Measurements from ENCODE around the gene TRMT1.
A peak's percentile ranks its signal among the peaks of the same experiment; 100 is the strongest.

TRMT1 gene

DNA sequence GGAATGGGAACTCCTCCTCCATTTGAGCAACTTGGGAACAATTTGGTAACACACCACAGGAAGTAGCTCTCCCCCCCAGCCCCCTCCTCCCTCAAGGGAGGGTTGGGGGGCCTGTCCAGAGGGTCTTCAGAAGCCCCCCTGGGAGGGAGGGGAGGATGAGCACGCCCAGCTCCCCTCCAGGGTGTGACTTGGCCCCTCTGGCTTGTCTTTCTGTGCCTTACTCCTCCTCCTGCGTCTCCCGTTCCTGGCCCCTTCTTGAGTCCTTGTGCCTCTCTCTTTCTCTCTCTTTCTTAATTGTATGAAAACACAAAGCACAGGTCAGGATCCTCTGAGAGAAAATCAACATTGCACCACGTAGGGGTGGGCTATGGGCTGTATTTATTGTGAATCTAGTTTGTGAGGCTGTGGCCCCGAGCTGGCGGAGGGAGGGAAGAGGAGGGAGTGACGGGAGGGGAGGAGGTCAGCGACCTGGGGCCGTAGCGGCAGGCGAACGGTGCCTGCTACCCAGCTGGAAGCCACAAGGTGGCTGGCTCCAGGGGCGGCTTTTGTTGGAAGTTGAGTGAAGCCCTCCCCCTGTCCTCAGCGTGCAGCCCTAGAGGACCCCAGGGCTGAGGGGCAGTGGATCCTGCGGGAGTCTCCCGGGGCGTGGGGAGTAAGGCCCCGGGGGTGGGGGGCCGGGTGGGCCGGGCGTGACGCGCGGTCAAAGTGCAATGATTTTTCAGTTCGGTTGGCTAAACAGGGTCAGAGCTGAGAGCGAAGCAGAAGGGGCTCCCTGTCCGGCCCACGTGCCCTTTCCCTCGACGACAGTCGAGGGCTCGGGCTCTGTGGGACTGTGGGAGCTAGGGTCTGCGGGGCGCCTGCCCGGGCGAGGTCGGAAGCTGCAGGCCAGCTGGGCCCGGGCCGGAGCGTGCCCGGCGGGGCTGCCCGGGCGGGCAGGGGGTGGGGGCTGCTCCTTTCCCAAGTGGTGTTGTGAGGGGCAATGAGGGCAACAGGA is 20.3 kb downstream of the TRMT1 start:
- no peaks in the 10 kb centered on the region for H3K27me3 ChIP-seq (ENCODE audit: insufficient read depth, poor library complexity, severe bottlenecking)
- H3K27ac ChIP-seq (replicated peaks), result peak overlapping the region; percentile 99
- TF ChIP-seq REST (IDR thresholded peaks at IDR 0.05; ENCODE audit: insufficient replicate concordance, low read depth) (peak; percentile 0), GABPA (IDR thresholded peaks at IDR 0.05; ENCODE audit: low read depth) (no peak), CTCF (IDR thresholded peaks at IDR 0.05; ENCODE audit: insufficient read depth, low read length) (peak; percentile 1), SPI1 (IDR thresholded peaks at IDR 0.05; ENCODE audit: borderline replicate concordance, low read depth) (no peak), POLR2AphosphoS5 (IDR thresholded peaks at IDR 0.05; ENCODE audit: low read depth) (peak; percentile 85)
- peak overlapping the region; percentile 40 for H3K4me3 ChIP-seq (replicated peaks; ENCODE audit: insufficient read depth, low read length)
- peak in 1 of 2 experiments; percentile 83 for DNase-seq (ENCODE audit: low read depth in 1 of 2, low spot score in 1 of 2)

- TF ChIP-seq SPI1 (IDR thresholded peaks at IDR 0.05; ENCODE audit: borderline replicate concordance, low read depth) (no peak), GABPA (IDR thresholded peaks at IDR 0.05; ENCODE audit: low read depth) (no peak), REST (IDR thresholded peaks at IDR 0.05; ENCODE audit: insufficient replicate concordance, low read depth) (no peak), CTCF (IDR thresholded peaks at IDR 0.05; ENCODE audit: insufficient read depth, low read length) (no peak), POLR2AphosphoS5 (IDR thresholded peaks at IDR 0.05; ENCODE audit: low read depth) (no peak; the same call in 1 of the 2 replicates)
- DNase-seq (ENCODE audit: low read depth in 1 of 2, low spot score in 1 of 2), result peak in 1 of 2 experiments; percentile 55
- H3K27me3 ChIP-seq (ENCODE audit: insufficient read depth, poor library complexity, severe bottlenecking), result no peaks in the 10 kb centered on the region
- peak overlapping the region; percentile 40 for H3K4me3 ChIP-seq (replicated peaks; ENCODE audit: insufficient read depth, low read length)
- H3K27ac ChIP-seq (replicated peaks), result peak overlapping the region; percentile 99
These were observed 21.2 kb downstream of the TRMT1 start for GRCh38 chr19:13095393-13095784.

- no peak for TF ChIP-seq POLR2AphosphoS5 (IDR thresholded peaks at IDR 0.05; ENCODE audit: low read depth)
- TF ChIP-seq SPI1 (IDR thresholded peaks at IDR 0.05; ENCODE audit: borderline replicate concordance, low read depth), result 0 out of 2 replicates have a peak, but pooled peaks have one; percentile 16
- Histone ChIP-seq H3K27ac (replicated peaks) (peak overlapping the region; percentile 99), H3K4me3 (replicated peaks; ENCODE audit: insufficient read depth, low read length) (peak overlapping the region; percentile 40), H3K27me3 (ENCODE audit: insufficient read depth, poor library complexity, severe bottlenecking) (no peaks in the 10 kb centered on the region)
- peak in 1 of 2 experiments; percentile 57 for DNase-seq (ENCODE audit: low read depth in 1 of 2, low spot score in 1 of 2)
These were observed 21.7 kb downstream of the TRMT1 start for GRCh38 chr19:13094771-13095392.

DNA sequence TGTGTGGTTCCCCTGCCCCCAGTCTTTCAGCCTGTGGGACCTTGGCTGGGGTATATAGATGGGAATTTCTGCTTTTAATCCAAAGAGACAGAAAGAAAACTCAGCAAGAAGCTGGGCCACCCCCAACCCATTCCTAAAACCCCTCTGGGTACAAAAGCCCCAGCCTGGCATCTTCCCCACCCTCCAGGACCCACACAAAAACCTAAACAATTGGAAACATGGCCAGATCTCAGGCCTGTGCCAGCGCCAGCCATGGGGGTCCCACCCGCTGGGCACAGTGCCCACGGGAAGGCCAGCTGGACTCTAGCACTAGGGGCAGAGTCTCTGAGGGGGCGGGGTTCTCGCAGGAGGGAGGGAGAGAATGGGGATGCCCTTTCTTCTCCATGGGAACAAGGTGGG is 22.4 kb downstream of the TRMT1 start:
- no peak overlapping the region; the same call in 1 of the 2 replicates for H3K27ac ChIP-seq (replicated peaks)
- TF ChIP-seq GABPA (IDR thresholded peaks at IDR 0.05; ENCODE audit: low read depth) (no peak), REST (IDR thresholded peaks at IDR 0.05; ENCODE audit: insufficient replicate concordance, low read depth) (no peak), CTCF (IDR thresholded peaks at IDR 0.05; ENCODE audit: insufficient read depth, low read length) (no peak), POLR2AphosphoS5 (IDR thresholded peaks at IDR 0.05; ENCODE audit: low read depth) (no peak), SPI1 (IDR thresholded peaks at IDR 0.05; ENCODE audit: borderline replicate concordance, low read depth) (no peak)
- H3K27me3 ChIP-seq (ENCODE audit: insufficient read depth, poor library complexity, severe bottlenecking), result no peaks in the 10 kb centered on the region
- no peak overlapping the region for H3K4me3 ChIP-seq (replicated peaks; ENCODE audit: insufficient read depth, low read length)
- DNase-seq (ENCODE audit: low read depth in 1 of 2, low spot score in 1 of 2), result no peak

All from HL-60 (cell line).